Measurements from ENCODE around the gene KIF23. TPM values are rescaled to one million over a fixed set of nuclear protein-coding genes. Genes with fewer than 3 reads are reported as not detected.
A peak's percentile ranks its signal among the peaks of the same experiment; 100 is the strongest.

KIF23 gene
- total RNA-seq, 1 experiment from 2014 or later, result 87.8 TPM

- TF ChIP-seq, protein P1, sequence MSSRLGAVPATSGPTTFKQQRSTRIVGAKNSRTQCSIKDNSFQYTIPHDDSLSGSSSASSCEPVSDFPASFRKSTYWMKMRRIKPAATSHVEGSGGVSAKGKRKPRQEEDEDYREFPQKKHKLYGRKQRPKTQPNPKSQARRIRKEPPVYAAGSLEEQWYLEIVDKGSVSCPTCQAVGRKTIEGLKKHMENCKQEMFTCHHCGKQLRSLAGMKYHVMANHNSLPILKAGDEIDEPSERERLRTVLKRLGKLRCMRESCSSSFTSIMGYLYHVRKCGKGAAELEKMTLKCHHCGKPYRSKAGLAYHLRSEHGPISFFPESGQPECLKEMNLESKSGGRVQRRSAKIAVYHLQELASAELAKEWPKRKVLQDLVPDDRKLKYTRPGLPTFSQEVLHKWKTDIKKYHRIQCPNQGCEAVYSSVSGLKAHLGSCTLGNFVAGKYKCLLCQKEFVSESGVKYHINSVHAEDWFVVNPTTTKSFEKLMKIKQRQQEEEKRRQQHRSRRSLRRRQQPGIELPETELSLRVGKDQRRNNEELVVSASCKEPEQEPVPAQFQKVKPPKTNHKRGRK (CRISPR knock-in tag; IDR thresholded peaks at IDR 0.05; ENCODE audit: borderline replicate concordance), result no peak
- TF ChIP-seq E2F4 (CRISPR knock-in tag; IDR thresholded peaks at IDR 0.05; ENCODE audit: borderline replicate concordance, low read depth) (peak; percentile 99), ESRRA (CRISPR knock-in tag; IDR thresholded peaks at IDR 0.05; ENCODE audit: borderline replicate concordance) (no peak), ZNF396 (CRISPR knock-in tag; IDR thresholded peaks at IDR 0.05; ENCODE audit: borderline replicate concordance) (no peak), GTF2I (CRISPR knock-in tag; conservative IDR thresholded peaks at IDR 0.05) (no peak), PREB (CRISPR knock-in tag; IDR thresholded peaks at IDR 0.05; ENCODE audit: borderline replicate concordance) (no peak), ZNF263 (CRISPR knock-in tag; IDR thresholded peaks at IDR 0.05; ENCODE audit: low read depth) (no peak)
- TF ChIP-seq, protein P2, sequence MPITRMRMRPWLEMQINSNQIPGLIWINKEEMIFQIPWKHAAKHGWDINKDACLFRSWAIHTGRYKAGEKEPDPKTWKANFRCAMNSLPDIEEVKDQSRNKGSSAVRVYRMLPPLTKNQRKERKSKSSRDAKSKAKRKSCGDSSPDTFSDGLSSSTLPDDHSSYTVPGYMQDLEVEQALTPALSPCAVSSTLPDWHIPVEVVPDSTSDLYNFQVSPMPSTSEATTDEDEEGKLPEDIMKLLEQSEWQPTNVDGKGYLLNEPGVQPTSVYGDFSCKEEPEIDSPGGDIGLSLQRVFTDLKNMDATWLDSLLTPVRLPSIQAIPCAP (CRISPR knock-in tag; IDR thresholded peaks at IDR 0.05), result peak; percentile 61
- TF ChIP-seq, protein P3, sequence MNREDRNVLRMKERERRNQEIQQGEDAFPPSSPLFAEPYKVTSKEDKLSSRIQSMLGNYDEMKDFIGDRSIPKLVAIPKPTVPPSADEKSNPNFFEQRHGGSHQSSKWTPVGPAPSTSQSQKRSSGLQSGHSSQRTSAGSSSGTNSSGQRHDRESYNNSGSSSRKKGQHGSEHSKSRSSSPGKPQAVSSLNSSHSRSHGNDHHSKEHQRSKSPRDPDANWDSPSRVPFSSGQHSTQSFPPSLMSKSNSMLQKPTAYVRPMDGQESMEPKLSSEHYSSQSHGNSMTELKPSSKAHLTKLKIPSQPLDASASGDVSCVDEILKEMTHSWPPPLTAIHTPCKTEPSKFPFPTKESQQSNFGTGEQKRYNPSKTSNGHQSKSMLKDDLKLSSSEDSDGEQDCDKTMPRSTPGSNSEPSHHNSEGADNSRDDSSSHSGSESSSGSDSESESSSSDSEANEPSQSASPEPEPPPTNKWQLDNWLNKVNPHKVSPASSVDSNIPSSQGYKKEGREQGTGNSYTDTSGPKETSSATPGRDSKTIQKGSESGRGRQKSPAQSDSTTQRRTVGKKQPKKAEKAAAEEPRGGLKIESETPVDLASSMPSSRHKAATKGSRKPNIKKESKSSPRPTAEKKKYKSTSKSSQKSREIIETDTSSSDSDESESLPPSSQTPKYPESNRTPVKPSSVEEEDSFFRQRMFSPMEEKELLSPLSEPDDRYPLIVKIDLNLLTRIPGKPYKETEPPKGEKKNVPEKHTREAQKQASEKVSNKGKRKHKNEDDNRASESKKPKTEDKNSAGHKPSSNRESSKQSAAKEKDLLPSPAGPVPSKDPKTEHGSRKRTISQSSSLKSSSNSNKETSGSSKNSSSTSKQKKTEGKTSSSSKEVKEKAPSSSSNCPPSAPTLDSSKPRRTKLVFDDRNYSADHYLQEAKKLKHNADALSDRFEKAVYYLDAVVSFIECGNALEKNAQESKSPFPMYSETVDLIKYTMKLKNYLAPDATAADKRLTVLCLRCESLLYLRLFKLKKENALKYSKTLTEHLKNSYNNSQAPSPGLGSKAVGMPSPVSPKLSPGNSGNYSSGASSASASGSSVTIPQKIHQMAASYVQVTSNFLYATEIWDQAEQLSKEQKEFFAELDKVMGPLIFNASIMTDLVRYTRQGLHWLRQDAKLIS (CRISPR knock-in tag; IDR thresholded peaks at IDR 0.05; ENCODE audit: borderline replicate concordance), result no peak
- TF ChIP-seq, protein P4, sequence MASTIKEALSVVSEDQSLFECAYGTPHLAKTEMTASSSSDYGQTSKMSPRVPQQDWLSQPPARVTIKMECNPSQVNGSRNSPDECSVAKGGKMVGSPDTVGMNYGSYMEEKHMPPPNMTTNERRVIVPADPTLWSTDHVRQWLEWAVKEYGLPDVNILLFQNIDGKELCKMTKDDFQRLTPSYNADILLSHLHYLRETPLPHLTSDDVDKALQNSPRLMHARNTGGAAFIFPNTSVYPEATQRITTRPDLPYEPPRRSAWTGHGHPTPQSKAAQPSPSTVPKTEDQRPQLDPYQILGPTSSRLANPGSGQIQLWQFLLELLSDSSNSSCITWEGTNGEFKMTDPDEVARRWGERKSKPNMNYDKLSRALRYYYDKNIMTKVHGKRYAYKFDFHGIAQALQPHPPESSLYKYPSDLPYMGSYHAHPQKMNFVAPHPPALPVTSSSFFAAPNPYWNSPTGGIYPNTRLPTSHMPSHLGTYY (CRISPR knock-in tag; IDR thresholded peaks at IDR 0.05), result no peak
Observed at GRCh38 chr15:69413822-69414700, at the start of gene KIF23 (continued).

- no peak overlapping the region for H3K27ac Mint-ChIP-seq
- no peaks in the 10 kb centered on the region for H3K36me3 Mint-ChIP-seq
- H3K4me1 Mint-ChIP-seq, result no peaks in the 10 kb centered on the region
- H3K9me3 Mint-ChIP-seq, result peaks cover 7% of the 10 kb centered on the region; the same call in 1 of the 2 replicates
- no peak overlapping the region for H3K4me3 Mint-ChIP-seq
- ChIA-PET POLR2A (no interaction called here), CTCF (no interaction called here)
- H3K27me3 Mint-ChIP-seq (ENCODE audit: low read depth), result no peaks in the 10 kb centered on the region
- ATAC-seq, result no peak
- no peak for DNase-seq (ENCODE audit: low spot score)
- TF ChIP-seq ZNF121 (CRISPR knock-in tag; IDR thresholded peaks at IDR 0.05) (no peak), ELF4 (CRISPR knock-in tag; IDR thresholded peaks at IDR 0.05; ENCODE audit: low read depth) (no peak), ZNF416 (CRISPR knock-in tag; IDR thresholded peaks at IDR 0.05) (no peak)
- TF ChIP-seq, protein P5, sequence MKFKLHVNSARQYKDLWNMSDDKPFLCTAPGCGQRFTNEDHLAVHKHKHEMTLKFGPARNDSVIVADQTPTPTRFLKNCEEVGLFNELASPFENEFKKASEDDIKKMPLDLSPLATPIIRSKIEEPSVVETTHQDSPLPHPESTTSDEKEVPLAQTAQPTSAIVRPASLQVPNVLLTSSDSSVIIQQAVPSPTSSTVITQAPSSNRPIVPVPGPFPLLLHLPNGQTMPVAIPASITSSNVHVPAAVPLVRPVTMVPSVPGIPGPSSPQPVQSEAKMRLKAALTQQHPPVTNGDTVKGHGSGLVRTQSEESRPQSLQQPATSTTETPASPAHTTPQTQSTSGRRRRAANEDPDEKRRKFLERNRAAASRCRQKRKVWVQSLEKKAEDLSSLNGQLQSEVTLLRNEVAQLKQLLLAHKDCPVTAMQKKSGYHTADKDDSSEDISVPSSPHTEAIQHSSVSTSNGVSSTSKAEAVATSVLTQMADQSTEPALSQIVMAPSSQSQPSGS (CRISPR knock-in tag; IDR thresholded peaks at IDR 0.05; ENCODE audit: borderline replicate concordance, low read depth), result no peak
Observed at GRCh38 chr15:69367236-69367635, 46.9 kb upstream of the KIF23 start.
